Liver (tissue), 9 donors: ENCODE data around the gene SLC12A7. TPM values are rescaled to one million over a fixed set of nuclear protein-coding genes. Genes with fewer than 3 reads are reported as not detected.

Source experiments
- DNase-seq: peaks from one replicate; pipeline ENCODE4 v3.0.0-alpha.2; 2017; ENCODE audit warnings: low spot score
- H3K27ac ChIP-seq, 2 donors: one replicate each; pipeline ENCODE4 v1.7.0; 2013; ENCODE audit warnings: inconsistent platforms in 2 of 2, low read length in 2 of 2, control low read depth in 1 of 2, low read depth in 1 of 2, mild to moderate bottlenecking in 1 of 2
- H3K27me3 ChIP-seq, 4 donors: one replicate each; pipeline versions ENCODE4 v1.6.1 to v1.7.0; 2013; ENCODE audit warnings: low read length in 3 of 4, inconsistent platforms in 1 of 4, mild to moderate bottlenecking in 1 of 4, moderate library complexity in 1 of 4; ENCODE audit not compliant: control insufficient read depth in 4 of 4, insufficient read depth in 4 of 4
- H3K36me3 ChIP-seq, 4 donors: one replicate each; pipeline versions ENCODE4 v1.6.1 to v1.7.0; 2013; ENCODE audit warnings: low read length in 3 of 4, mild to moderate bottlenecking in 3 of 4, low read depth in 1 of 4, moderate library complexity in 1 of 4; ENCODE audit not compliant: control insufficient read depth in 4 of 4, insufficient read depth in 3 of 4
- H3K4me1 ChIP-seq, 4 donors: one replicate each; pipeline versions ENCODE4 v1.6.1 to v1.7.0; 2013; ENCODE audit warnings: low read length in 3 of 4, mild to moderate bottlenecking in 3 of 4, moderate library complexity in 1 of 4; ENCODE audit not compliant: control insufficient read depth in 4 of 4, insufficient read depth in 4 of 4
- H3K4me3 ChIP-seq, 3 donors: one replicate each; pipeline versions ENCODE4 v1.6.1 to v1.7.0; 2013; ENCODE audit warnings: low read length in 3 of 3, control low read depth in 1 of 3, low read depth in 1 of 3, mild to moderate bottlenecking in 1 of 3
- H3K9ac ChIP-seq, 2 donors: one replicate each; pipeline ENCODE4 v1.7.0; 2013; ENCODE audit warnings: low read length in 2 of 2, mild to moderate bottlenecking in 2 of 2, moderate library complexity in 2 of 2, control low read depth in 1 of 2, low read depth in 1 of 2
- H3K9me3 ChIP-seq, 4 donors: one replicate each; pipeline versions ENCODE4 v1.6.1 to v1.7.0; 2013; ENCODE audit warnings: low read length in 3 of 4; ENCODE audit not compliant: control insufficient read depth in 4 of 4
- ATF3 ChIP-seq: IDR thresholded peaks from 2 replicates; pipeline ENCODE4 v1.6.1; 2016; ENCODE audit warnings: antibody characterized with exemption
- EGR1 ChIP-seq, 2 donors: IDR thresholded peaks; 2 replicates each; pipeline ENCODE4 v1.6.1; 2016 to 2018; ENCODE audit warnings: antibody characterized with exemption in 2 of 2, low read depth in 2 of 2
- FOXA2 ChIP-seq: IDR thresholded peaks from 2 replicates; pipeline ENCODE4 v1.6.1; 2016; ENCODE audit warnings: antibody characterized with exemption
- GABPA ChIP-seq, 2 donors: IDR thresholded peaks in 1 of 2; conservative IDR thresholded peaks in 1 of 2; 2 replicates each; pipeline ENCODE4 v1.6.1; 2016; ENCODE audit warnings: antibody characterized with exemption in 2 of 2, mild to moderate bottlenecking in 1 of 2, moderate library complexity in 1 of 2
- HNF4G ChIP-seq: IDR thresholded peaks from 2 replicates; pipeline ENCODE4 v1.6.1; 2016; ENCODE audit warnings: antibody characterized with exemption
- JUND ChIP-seq, 2 donors: IDR thresholded peaks; 2 replicates each; pipeline ENCODE4 v1.6.1; 2016; ENCODE audit warnings: antibody characterized with exemption in 2 of 2
- NR2F2 ChIP-seq: IDR thresholded peaks from 2 replicates; pipeline ENCODE4 v1.6.1; 2016; ENCODE audit warnings: antibody characterized with exemption
- RAD21 ChIP-seq, 2 donors: IDR thresholded peaks; 2 replicates each; pipeline ENCODE4 v1.6.1; 2016; ENCODE audit warnings: antibody characterized with exemption in 2 of 2, mild to moderate bottlenecking in 2 of 2
- RXRA ChIP-seq, 2 donors: IDR thresholded peaks; 2 replicates each; pipeline ENCODE4 v1.6.1; 2017 to 2018; ENCODE audit warnings: antibody characterized with exemption in 2 of 2, mild to moderate bottlenecking in 1 of 2
- SP1 ChIP-seq: IDR thresholded peaks from 2 replicates; pipeline ENCODE4 v1.6.1; 2018; ENCODE audit warnings: antibody characterized with exemption, mild to moderate bottlenecking
- TAF1 ChIP-seq: conservative IDR thresholded peaks from 2 replicates; pipeline ENCODE4 v1.6.1; 2016; ENCODE audit warnings: antibody characterized with exemption, mild to moderate bottlenecking
- YY1 ChIP-seq: IDR thresholded peaks from 2 replicates; pipeline ENCODE4 v1.6.1; 2016; ENCODE audit warnings: antibody characterized with exemption, mild to moderate bottlenecking
- WGBS: extraction: QIAGEN DNeasy Blood & Tissue Kit; methylation state at CpG from one replicate; pipeline ENCODE4 v1.1.7; 2013; 5-methylcytosine and 5-hydroxymethylcytosine counted together
- polyA plus RNA-seq, 2 donors: library from polyadenylated mRNA; stranded (reverse) in 1 of 2; unstranded in 1 of 2; fragments of 200-250 nt in 1 of 2; fragments of >200 nt in 1 of 2; fragmentation: Nextera tagmentation in 1 of 2; extraction: Ambion mirVana in 1 of 2; gene quantifications; one replicate each; pipeline versions ENCODE4 v1.2.1 to v1.2.3, GENCODE V29; 2013 to 2015
- total RNA-seq, 2 donors: library from RNA; depleted of rRNA; stranded (reverse); fragments of >200 nt; gene quantifications; one replicate each; pipeline ENCODE4 v1.2.3, GENCODE V29; 2014
- TF ChIP-seq, protein P1 (sequence below): IDR thresholded peaks from 2 replicates; pipeline ENCODE4 v1.6.1; 2016; ENCODE audit warnings: antibody characterized with exemption
- TF ChIP-seq, protein P2 (sequence below): IDR thresholded peaks from 2 replicates; pipeline ENCODE4 v1.6.1; 2016; ENCODE audit warnings: antibody characterized with exemption, mild to moderate bottlenecking
- TF ChIP-seq, protein P3 (sequence below): IDR thresholded peaks from 2 replicates; pipeline ENCODE4 v1.6.1; 2016; ENCODE audit warnings: antibody characterized with exemption
- TF ChIP-seq, protein P4 (sequence below): fragments of 150-350 bp; IDR thresholded peaks from 2 replicates; pipeline ENCODE4 v1.5.1; 2017; ENCODE audit warnings: improper control_type of control experiment, low read depth, low read length; ENCODE audit not compliant: missing input control
- donor health status: healthy.
- donor health status: healthy.
- donor health status: healthy.
- donor health status: healthy.
- donor health status: healthy.

The SLC12A7 gene
- total and polyA plus RNA-seq, 4 donors, result 12.3 to 64.2 (median 28.9) TPM

DNA sequence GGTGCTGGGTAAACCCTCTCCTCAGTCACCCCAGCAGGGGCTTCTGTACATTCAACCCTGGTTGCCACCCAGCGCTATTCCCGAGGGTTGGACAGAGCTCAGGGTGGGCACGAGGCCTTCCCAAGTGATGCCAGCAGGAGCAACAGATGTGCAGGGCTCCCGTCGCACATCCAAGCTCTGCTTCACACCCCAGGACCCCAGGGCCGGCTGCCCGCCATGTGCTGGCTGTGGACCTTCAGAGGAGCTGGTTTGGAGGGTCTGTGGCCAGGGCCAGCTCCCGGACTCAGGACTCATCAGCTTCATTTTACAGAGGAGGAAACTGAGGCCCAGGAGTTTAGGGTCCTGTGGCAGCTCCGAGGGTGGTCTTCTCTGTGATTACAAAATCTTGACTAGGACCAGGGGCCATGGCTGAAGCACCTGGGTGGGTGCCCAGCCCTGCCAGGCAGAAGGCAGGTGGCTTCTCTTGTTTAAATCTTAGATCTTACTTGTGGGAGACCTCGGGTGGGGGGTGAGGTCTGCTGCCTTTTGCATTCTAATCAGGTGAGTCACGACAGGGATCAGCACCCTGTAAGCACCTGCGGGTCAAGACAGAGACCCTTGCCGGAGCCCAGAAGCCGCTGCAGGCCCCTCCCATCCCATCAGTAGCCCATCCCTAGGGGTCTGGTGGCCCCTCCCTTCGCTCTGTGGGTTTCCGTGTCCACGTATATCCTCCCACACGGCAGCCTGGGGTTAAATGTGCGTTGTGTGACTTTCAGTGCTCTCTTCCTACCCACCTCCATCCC lies 2.1 kb upstream of the SLC12A7 start:
- no peak overlapping the region for H3K9ac ChIP-seq
- DNase-seq, result no peak
- no peak overlapping the region for H3K27ac ChIP-seq
- 90% methylated on average over 19 of the region's 19 CpGs for WGBS
- TF ChIP-seq HNF4G (no peak), RAD21 (IDR thresholded peaks at IDR 0.05) (no peak), GABPA (IDR thresholded peaks at IDR 0.05 in 1 of 2, conservative IDR thresholded peaks at IDR 0.05 in 1 of 2) (no peak), NR2F2 (no peak), RXRA (IDR thresholded peaks at IDR 0.05) (no peak), EGR1 (IDR thresholded peaks at IDR 0.05; ENCODE audit: low read depth in 2 of 2) (no peak), TAF1 (no peak), FOXA2 (no peak), ATF3 (no peak), SP1 (no peak), JUND (IDR thresholded peaks at IDR 0.05) (no peak), YY1 (no peak)
- TF ChIP-seq, protein P1, sequence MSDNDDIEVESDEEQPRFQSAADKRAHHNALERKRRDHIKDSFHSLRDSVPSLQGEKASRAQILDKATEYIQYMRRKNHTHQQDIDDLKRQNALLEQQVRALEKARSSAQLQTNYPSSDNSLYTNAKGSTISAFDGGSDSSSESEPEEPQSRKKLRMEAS, result no peak
- TF ChIP-seq, protein P2, sequence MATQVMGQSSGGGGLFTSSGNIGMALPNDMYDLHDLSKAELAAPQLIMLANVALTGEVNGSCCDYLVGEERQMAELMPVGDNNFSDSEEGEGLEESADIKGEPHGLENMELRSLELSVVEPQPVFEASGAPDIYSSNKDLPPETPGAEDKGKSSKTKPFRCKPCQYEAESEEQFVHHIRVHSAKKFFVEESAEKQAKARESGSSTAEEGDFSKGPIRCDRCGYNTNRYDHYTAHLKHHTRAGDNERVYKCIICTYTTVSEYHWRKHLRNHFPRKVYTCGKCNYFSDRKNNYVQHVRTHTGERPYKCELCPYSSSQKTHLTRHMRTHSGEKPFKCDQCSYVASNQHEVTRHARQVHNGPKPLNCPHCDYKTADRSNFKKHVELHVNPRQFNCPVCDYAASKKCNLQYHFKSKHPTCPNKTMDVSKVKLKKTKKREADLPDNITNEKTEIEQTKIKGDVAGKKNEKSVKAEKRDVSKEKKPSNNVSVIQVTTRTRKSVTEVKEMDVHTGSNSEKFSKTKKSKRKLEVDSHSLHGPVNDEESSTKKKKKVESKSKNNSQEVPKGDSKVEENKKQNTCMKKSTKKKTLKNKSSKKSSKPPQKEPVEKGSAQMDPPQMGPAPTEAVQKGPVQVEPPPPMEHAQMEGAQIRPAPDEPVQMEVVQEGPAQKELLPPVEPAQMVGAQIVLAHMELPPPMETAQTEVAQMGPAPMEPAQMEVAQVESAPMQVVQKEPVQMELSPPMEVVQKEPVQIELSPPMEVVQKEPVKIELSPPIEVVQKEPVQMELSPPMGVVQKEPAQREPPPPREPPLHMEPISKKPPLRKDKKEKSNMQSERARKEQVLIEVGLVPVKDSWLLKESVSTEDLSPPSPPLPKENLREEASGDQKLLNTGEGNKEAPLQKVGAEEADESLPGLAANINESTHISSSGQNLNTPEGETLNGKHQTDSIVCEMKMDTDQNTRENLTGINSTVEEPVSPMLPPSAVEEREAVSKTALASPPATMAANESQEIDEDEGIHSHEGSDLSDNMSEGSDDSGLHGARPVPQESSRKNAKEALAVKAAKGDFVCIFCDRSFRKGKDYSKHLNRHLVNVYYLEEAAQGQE, result no peak
- TF ChIP-seq, protein P3, sequence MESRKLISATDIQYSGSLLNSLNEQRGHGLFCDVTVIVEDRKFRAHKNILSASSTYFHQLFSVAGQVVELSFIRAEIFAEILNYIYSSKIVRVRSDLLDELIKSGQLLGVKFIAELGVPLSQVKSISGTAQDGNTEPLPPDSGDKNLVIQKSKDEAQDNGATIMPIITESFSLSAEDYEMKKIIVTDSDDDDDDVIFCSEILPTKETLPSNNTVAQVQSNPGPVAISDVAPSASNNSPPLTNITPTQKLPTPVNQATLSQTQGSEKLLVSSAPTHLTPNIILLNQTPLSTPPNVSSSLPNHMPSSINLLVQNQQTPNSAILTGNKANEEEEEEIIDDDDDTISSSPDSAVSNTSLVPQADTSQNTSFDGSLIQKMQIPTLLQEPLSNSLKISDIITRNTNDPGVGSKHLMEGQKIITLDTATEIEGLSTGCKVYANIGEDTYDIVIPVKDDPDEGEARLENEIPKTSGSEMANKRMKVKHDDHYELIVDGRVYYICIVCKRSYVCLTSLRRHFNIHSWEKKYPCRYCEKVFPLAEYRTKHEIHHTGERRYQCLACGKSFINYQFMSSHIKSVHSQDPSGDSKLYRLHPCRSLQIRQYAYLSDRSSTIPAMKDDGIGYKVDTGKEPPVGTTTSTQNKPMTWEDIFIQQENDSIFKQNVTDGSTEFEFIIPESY, result no peak
- TF ChIP-seq, protein P4, sequence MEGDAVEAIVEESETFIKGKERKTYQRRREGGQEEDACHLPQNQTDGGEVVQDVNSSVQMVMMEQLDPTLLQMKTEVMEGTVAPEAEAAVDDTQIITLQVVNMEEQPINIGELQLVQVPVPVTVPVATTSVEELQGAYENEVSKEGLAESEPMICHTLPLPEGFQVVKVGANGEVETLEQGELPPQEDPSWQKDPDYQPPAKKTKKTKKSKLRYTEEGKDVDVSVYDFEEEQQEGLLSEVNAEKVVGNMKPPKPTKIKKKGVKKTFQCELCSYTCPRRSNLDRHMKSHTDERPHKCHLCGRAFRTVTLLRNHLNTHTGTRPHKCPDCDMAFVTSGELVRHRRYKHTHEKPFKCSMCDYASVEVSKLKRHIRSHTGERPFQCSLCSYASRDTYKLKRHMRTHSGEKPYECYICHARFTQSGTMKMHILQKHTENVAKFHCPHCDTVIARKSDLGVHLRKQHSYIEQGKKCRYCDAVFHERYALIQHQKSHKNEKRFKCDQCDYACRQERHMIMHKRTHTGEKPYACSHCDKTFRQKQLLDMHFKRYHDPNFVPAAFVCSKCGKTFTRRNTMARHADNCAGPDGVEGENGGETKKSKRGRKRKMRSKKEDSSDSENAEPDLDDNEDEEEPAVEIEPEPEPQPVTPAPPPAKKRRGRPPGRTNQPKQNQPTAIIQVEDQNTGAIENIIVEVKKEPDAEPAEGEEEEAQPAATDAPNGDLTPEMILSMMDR, result no peak
- no peaks in the 10 kb centered on the region for H3K27me3 ChIP-seq
- no peaks in the 10 kb centered on the region for H3K9me3 ChIP-seq
- H3K4me1 ChIP-seq, result peaks cover 11 to 26% (median 17%) of the 10 kb centered on the region in 4 donors
- no peak overlapping the region for H3K4me3 ChIP-seq
- H3K36me3 ChIP-seq, result no peaks in the 10 kb centered on the region
